CD14-positive monocyte (primary cell): Measurements from ENCODE around the gene PRKN. TPM values are rescaled to one million over a fixed set of nuclear protein-coding genes. Genes with fewer than 3 reads are reported as not detected.

Source experiments
- DNase-seq, 3 donors: peaks; one replicate each; pipeline ENCODE4 v3.0.0-alpha.2; 2011 to 2022
- H2AFZ ChIP-seq: 2 replicates; pipeline ENCODE4 v1.6.0; 2012; ENCODE audit warnings: mild to moderate bottlenecking, low read depth, low read length, inconsistent platforms; ENCODE audit not compliant: insufficient read depth, poor library complexity, severe bottlenecking
- H3K27ac ChIP-seq, 2 donors: 1 replicate in 1 of 2; 2 replicates in 1 of 2; pipeline ENCODE4 v1.5.1; 2012 to 2013; ENCODE audit warnings: low read length in 2 of 2, control low read depth in 1 of 2, inconsistent platforms in 1 of 2, low read depth in 1 of 2, mild to moderate bottlenecking in 1 of 2
- H3K27me3 ChIP-seq, 2 donors: one replicate each; pipeline versions ENCODE4 v1.6.0 to v1.6.1; 2011 to 2013; ENCODE audit warnings: low read length in 2 of 2; ENCODE audit not compliant: control insufficient read depth in 2 of 2, insufficient read depth in 2 of 2
- H3K36me3 ChIP-seq, 2 donors: replicated peaks in 1 of 2; 1 replicate in 1 of 2; 2 replicates in 1 of 2; pipeline versions ENCODE4 v1.5.1 to v1.6.1; 2012 to 2013; ENCODE audit warnings: low read length in 2 of 2, control low read depth in 1 of 2, inconsistent platforms in 1 of 2, mild to moderate bottlenecking in 1 of 2; ENCODE audit not compliant: insufficient read depth in 2 of 2, control insufficient read depth in 1 of 2
- H3K4me1 ChIP-seq, 2 donors: 1 replicate in 1 of 2; 2 replicates in 1 of 2; pipeline versions ENCODE4 v1.5.1 to v1.6.1; 2012 to 2013; ENCODE audit warnings: low read length in 2 of 2, control low read depth in 1 of 2, inconsistent platforms in 1 of 2, mild to moderate bottlenecking in 1 of 2, moderate library complexity in 1 of 2; ENCODE audit not compliant: insufficient read depth in 2 of 2, control insufficient read depth in 1 of 2
- H3K4me2 ChIP-seq: replicated peaks from 2 replicates; pipeline ENCODE3; 2012; ENCODE audit warnings: low read length, moderate library complexity, mild to moderate bottlenecking; ENCODE audit not compliant: poor library complexity, severe bottlenecking; ENCODE audit errors: extremely low read depth
- H3K4me3 ChIP-seq, 3 experiments: fragments of 200-600 bp in 1 of 3; sonication (generic) in 1 of 3; replicated peaks in 1 of 3; 1 replicate in 2 of 3; 2 replicates in 1 of 3; pipeline ENCODE4 v1.5.1; 2011 to 2013; ENCODE audit warnings: low read length in 3 of 3, mild to moderate bottlenecking in 3 of 3, control low read depth in 2 of 3, low read depth in 2 of 3, inconsistent platforms in 1 of 3, moderate library complexity in 1 of 3
- H3K79me2 ChIP-seq: 2 replicates; pipeline ENCODE4 v1.6.0; 2012; ENCODE audit warnings: mild to moderate bottlenecking, control low read depth, inconsistent platforms, low read length, moderate library complexity; ENCODE audit not compliant: insufficient read depth
- H3K9ac ChIP-seq: 2 replicates; pipeline ENCODE4 v1.6.0; 2017; ENCODE audit warnings: low read length, mild to moderate bottlenecking; ENCODE audit not compliant: insufficient read depth, poor library complexity, severe bottlenecking
- H3K9me3 ChIP-seq, 2 donors: replicated peaks in 1 of 2; 1 replicate in 1 of 2; 2 replicates in 1 of 2; pipeline versions ENCODE4 v1.5.1 to v1.6.1; 2012 to 2013; ENCODE audit warnings: low read length in 2 of 2, control low read depth in 1 of 2; ENCODE audit not compliant: control insufficient read depth in 1 of 2, insufficient read depth in 1 of 2
- H4K20me1 ChIP-seq: 2 replicates; pipeline ENCODE4 v1.6.0; 2012; ENCODE audit warnings: mild to moderate bottlenecking, low read length, control low read depth, moderate library complexity; ENCODE audit not compliant: insufficient read depth
- H3K27ac Mint-ChIP-seq, 7 donors: one replicate each; pipeline ENCODE4 v1.8.0; 2020; ENCODE audit warnings: mild to moderate bottlenecking in 7 of 7, mixed read lengths in 7 of 7, moderate library complexity in 6 of 7, inconsistent platforms in 2 of 7
- H3K27me3 Mint-ChIP-seq, 3 donors: one replicate each; pipeline ENCODE4 v1.8.0; 2021 to 2022; ENCODE audit warnings: low read depth in 3 of 3, mild to moderate bottlenecking in 3 of 3, mixed read lengths in 3 of 3, moderate library complexity in 3 of 3, inconsistent platforms in 1 of 3
- H3K36me3 Mint-ChIP-seq, 2 donors: one replicate each; pipeline ENCODE4 v1.8.0; 2020; ENCODE audit warnings: mixed read lengths in 2 of 2, inconsistent platforms in 1 of 2, mild to moderate bottlenecking in 1 of 2
- H3K4me1 Mint-ChIP-seq: one replicate; pipeline ENCODE4 v1.8.0; 2020; ENCODE audit warnings: mild to moderate bottlenecking, mixed read lengths
- H3K4me3 Mint-ChIP-seq, 2 donors: one replicate each; pipeline ENCODE4 v1.8.0; 2020; ENCODE audit warnings: mild to moderate bottlenecking in 2 of 2, mixed read lengths in 2 of 2, moderate library complexity in 1 of 2
- H3K9me3 Mint-ChIP-seq, 7 donors: one replicate each; pipeline ENCODE4 v1.8.0; 2020 to 2022; ENCODE audit warnings: mixed read lengths in 7 of 7, mild to moderate bottlenecking in 6 of 7, moderate library complexity in 6 of 7, inconsistent platforms in 2 of 7
- WGBS: methylation state at CpG from one replicate; pipeline ENCODE4 v1.1.5; 2013; ENCODE audit warnings: missing lambda C conversion rate; ENCODE audit not compliant: insufficient coverage; 5-methylcytosine and 5-hydroxymethylcytosine counted together
- intact Hi-C, 2 donors: fragments of 100-400 bp; cut with micrococcal nuclease; formaldehyde crosslinking; loops; one replicate each; pipeline versions ENCODE4 v1.15.0 to v1.15.1; 2023
- polyA plus RNA-seq, 3 donors: library from polyadenylated mRNA; depleted of rRNA in 1 of 3; unstranded in 2 of 3; stranded (reverse) in 1 of 3; fragments of 300-500 nt in 2 of 3; fragments of >200 nt in 1 of 3; fragmentation: Illumina TruSeq in 2 of 3; gene quantifications; 1 replicate in 2 of 3; 2 replicates in 1 of 3; pipeline ENCODE4 v1.2.3, GENCODE V29; 2012 to 2021
- TF ChIP-seq, protein P1 (sequence below): fragments of 200-600 bp; IDR thresholded peaks from one replicate; pipeline ENCODE4 v1.8.0; 2022; ENCODE audit warnings: antibody characterized with exemption, mild to moderate bottlenecking

The PRKN gene
- polyA plus RNA-seq, 3 donors = 0.19 to 0.21 TPM; not detected in 1

DNA sequence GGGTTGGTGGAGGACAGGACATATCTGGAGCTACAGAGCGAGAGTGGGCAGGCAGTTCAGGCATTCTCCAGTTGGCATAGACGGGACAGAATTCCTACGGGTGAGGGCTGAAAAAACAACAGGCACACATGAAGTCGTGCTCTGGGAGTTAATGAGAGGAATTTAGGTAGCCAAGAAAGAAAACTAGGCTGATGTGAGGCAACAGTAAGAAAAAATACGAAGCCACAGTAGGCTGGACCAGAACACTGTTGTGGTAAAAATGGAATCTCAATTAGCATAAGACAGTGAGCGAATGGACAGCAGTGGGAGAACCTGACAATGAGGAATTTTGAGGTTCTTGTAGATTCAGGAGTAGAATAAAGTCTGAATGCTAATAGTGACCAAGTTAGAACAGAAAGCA, 965.6 kb downstream of the PRKN start:
- no peaks in the 10 kb centered on the region for H3K27me3 ChIP-seq
- no peaks in the 10 kb centered on the region for H3K4me1 ChIP-seq
- H3K9ac ChIP-seq = no peak overlapping the region
- H3K4me2 ChIP-seq = no peak overlapping the region
- no peak overlapping the region for H2AFZ ChIP-seq
- TF ChIP-seq, protein P1, sequence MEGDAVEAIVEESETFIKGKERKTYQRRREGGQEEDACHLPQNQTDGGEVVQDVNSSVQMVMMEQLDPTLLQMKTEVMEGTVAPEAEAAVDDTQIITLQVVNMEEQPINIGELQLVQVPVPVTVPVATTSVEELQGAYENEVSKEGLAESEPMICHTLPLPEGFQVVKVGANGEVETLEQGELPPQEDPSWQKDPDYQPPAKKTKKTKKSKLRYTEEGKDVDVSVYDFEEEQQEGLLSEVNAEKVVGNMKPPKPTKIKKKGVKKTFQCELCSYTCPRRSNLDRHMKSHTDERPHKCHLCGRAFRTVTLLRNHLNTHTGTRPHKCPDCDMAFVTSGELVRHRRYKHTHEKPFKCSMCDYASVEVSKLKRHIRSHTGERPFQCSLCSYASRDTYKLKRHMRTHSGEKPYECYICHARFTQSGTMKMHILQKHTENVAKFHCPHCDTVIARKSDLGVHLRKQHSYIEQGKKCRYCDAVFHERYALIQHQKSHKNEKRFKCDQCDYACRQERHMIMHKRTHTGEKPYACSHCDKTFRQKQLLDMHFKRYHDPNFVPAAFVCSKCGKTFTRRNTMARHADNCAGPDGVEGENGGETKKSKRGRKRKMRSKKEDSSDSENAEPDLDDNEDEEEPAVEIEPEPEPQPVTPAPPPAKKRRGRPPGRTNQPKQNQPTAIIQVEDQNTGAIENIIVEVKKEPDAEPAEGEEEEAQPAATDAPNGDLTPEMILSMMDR = no peak
- DNase-seq = no peak
- H3K9me3 ChIP-seq = peaks cover 0 to 6% of the 10 kb centered on the region in 2 donors
- Mint-ChIP-seq H3K9me3 (peaks cover 0 to 5% (median 4%) of the 10 kb centered on the region in 7 donors), H3K4me1 (no peaks in the 10 kb centered on the region), H3K36me3 (no peaks in the 10 kb centered on the region), H3K27ac (no peak overlapping the region), H3K4me3 (no peak overlapping the region), H3K27me3 (peaks cover 0 to under 1% (median 0%) of the 10 kb centered on the region in 3 donors)
- no peak overlapping the region for H3K4me3 ChIP-seq
- 98% methylated on average over 5 of the region's 6 CpGs for WGBS
- no peaks in the 10 kb centered on the region for H3K79me2 ChIP-seq
- no peaks in the 10 kb centered on the region for H3K36me3 ChIP-seq
- intact Hi-C loops = no loop called here
- no peak overlapping the region for H3K27ac ChIP-seq
- H4K20me1 ChIP-seq = no peaks in the 10 kb centered on the region

DNA sequence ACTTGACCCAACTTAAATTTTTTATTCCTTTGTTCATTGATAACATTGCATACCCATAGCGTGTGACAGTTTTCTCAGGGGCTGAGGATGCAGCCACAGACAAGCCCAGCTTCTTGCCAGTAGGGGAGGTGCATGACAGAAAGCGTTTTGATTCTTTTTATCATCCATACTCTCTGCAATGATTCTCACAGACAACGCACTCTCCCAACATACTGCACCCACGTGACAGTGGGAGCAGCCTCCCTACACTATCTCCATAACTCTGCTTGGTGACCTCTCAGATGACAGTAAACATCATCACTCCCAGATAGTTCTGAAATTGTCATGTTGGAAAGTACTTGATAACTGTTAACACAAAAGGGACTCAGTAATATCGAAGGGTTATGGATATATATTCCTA, 972.5 kb downstream of the PRKN start:
- no peaks in the 10 kb centered on the region for H3K36me3 ChIP-seq
- Mint-ChIP-seq H3K36me3 (no peaks in the 10 kb centered on the region), H3K27ac (no peak overlapping the region), H3K4me3 (no peak overlapping the region), H3K27me3 (no peaks in the 10 kb centered on the region), H3K4me1 (no peaks in the 10 kb centered on the region), H3K9me3 (peaks cover 0 to 9% (median 4%) of the 10 kb centered on the region in 7 donors)
- H3K9ac ChIP-seq = no peak overlapping the region
- no CpG with 5 or more reads among the region's 5 CpGs for WGBS
- H3K9me3 ChIP-seq = peaks cover 0 to 1% of the 10 kb centered on the region in 2 donors
- H3K4me1 ChIP-seq = no peaks in the 10 kb centered on the region
- intact Hi-C loops = no loop called here
- TF ChIP-seq, protein P1 = no peak
- H3K79me2 ChIP-seq = no peaks in the 10 kb centered on the region
- no peak overlapping the region for H3K4me2 ChIP-seq
- H2AFZ ChIP-seq = no peak overlapping the region
- DNase-seq = no peak
- no peak overlapping the region for H3K4me3 ChIP-seq
- no peaks in the 10 kb centered on the region for H4K20me1 ChIP-seq
- H3K27ac ChIP-seq = no peak overlapping the region
- H3K27me3 ChIP-seq = no peaks in the 10 kb centered on the region
